CD14-positive monocyte (primary cell): Measurements from ENCODE around the gene TCF4. TPM values are rescaled to one million over a fixed set of nuclear protein-coding genes. Genes with fewer than 3 reads are reported as not detected.
A peak's percentile ranks its signal among the peaks of the same experiment; 100 is the strongest.

Experiments
- DNase-seq, 3 donors: peaks; one replicate each; pipeline ENCODE4 v3.0.0-alpha.2; 2011 to 2022
- H2AFZ ChIP-seq: 2 replicates; pipeline ENCODE4 v1.6.0; 2012; ENCODE audit warnings: mild to moderate bottlenecking, low read depth, low read length, inconsistent platforms; ENCODE audit not compliant: insufficient read depth, poor library complexity, severe bottlenecking
- H3K27ac ChIP-seq, 2 donors: 1 replicate in 1 of 2; 2 replicates in 1 of 2; pipeline ENCODE4 v1.5.1; 2012 to 2013; ENCODE audit warnings: low read length in 2 of 2, control low read depth in 1 of 2, inconsistent platforms in 1 of 2, low read depth in 1 of 2, mild to moderate bottlenecking in 1 of 2
- H3K27me3 ChIP-seq, 2 donors: one replicate each; pipeline versions ENCODE4 v1.6.0 to v1.6.1; 2011 to 2013; ENCODE audit warnings: low read length in 2 of 2; ENCODE audit not compliant: control insufficient read depth in 2 of 2, insufficient read depth in 2 of 2
- H3K36me3 ChIP-seq, 2 donors: replicated peaks in 1 of 2; 1 replicate in 1 of 2; 2 replicates in 1 of 2; pipeline versions ENCODE4 v1.5.1 to v1.6.1; 2012 to 2013; ENCODE audit warnings: low read length in 2 of 2, control low read depth in 1 of 2, inconsistent platforms in 1 of 2, mild to moderate bottlenecking in 1 of 2; ENCODE audit not compliant: insufficient read depth in 2 of 2, control insufficient read depth in 1 of 2
- H3K4me1 ChIP-seq, 2 donors: 1 replicate in 1 of 2; 2 replicates in 1 of 2; pipeline versions ENCODE4 v1.5.1 to v1.6.1; 2012 to 2013; ENCODE audit warnings: low read length in 2 of 2, control low read depth in 1 of 2, inconsistent platforms in 1 of 2, mild to moderate bottlenecking in 1 of 2, moderate library complexity in 1 of 2; ENCODE audit not compliant: insufficient read depth in 2 of 2, control insufficient read depth in 1 of 2
- H3K4me2 ChIP-seq: replicated peaks from 2 replicates; pipeline ENCODE3; 2012; ENCODE audit warnings: low read length, moderate library complexity, mild to moderate bottlenecking; ENCODE audit not compliant: poor library complexity, severe bottlenecking; ENCODE audit errors: extremely low read depth
- H3K4me3 ChIP-seq, 3 experiments: fragments of 200-600 bp in 1 of 3; sonication (generic) in 1 of 3; replicated peaks in 1 of 3; 1 replicate in 2 of 3; 2 replicates in 1 of 3; pipeline ENCODE4 v1.5.1; 2011 to 2013; ENCODE audit warnings: low read length in 3 of 3, mild to moderate bottlenecking in 3 of 3, control low read depth in 2 of 3, low read depth in 2 of 3, inconsistent platforms in 1 of 3, moderate library complexity in 1 of 3
- H3K79me2 ChIP-seq: 2 replicates; pipeline ENCODE4 v1.6.0; 2012; ENCODE audit warnings: mild to moderate bottlenecking, control low read depth, inconsistent platforms, low read length, moderate library complexity; ENCODE audit not compliant: insufficient read depth
- H3K9ac ChIP-seq: 2 replicates; pipeline ENCODE4 v1.6.0; 2017; ENCODE audit warnings: low read length, mild to moderate bottlenecking; ENCODE audit not compliant: insufficient read depth, poor library complexity, severe bottlenecking
- H3K9me3 ChIP-seq, 2 donors: replicated peaks in 1 of 2; 1 replicate in 1 of 2; 2 replicates in 1 of 2; pipeline versions ENCODE4 v1.5.1 to v1.6.1; 2012 to 2013; ENCODE audit warnings: low read length in 2 of 2, control low read depth in 1 of 2; ENCODE audit not compliant: control insufficient read depth in 1 of 2, insufficient read depth in 1 of 2
- H4K20me1 ChIP-seq: 2 replicates; pipeline ENCODE4 v1.6.0; 2012; ENCODE audit warnings: mild to moderate bottlenecking, low read length, control low read depth, moderate library complexity; ENCODE audit not compliant: insufficient read depth
- H3K27ac Mint-ChIP-seq, 7 donors: one replicate each; pipeline ENCODE4 v1.8.0; 2020; ENCODE audit warnings: mild to moderate bottlenecking in 7 of 7, mixed read lengths in 7 of 7, moderate library complexity in 6 of 7, inconsistent platforms in 2 of 7
- H3K27me3 Mint-ChIP-seq, 3 donors: one replicate each; pipeline ENCODE4 v1.8.0; 2021 to 2022; ENCODE audit warnings: low read depth in 3 of 3, mild to moderate bottlenecking in 3 of 3, mixed read lengths in 3 of 3, moderate library complexity in 3 of 3, inconsistent platforms in 1 of 3
- H3K36me3 Mint-ChIP-seq, 2 donors: one replicate each; pipeline ENCODE4 v1.8.0; 2020; ENCODE audit warnings: mixed read lengths in 2 of 2, inconsistent platforms in 1 of 2, mild to moderate bottlenecking in 1 of 2
- H3K4me1 Mint-ChIP-seq: one replicate; pipeline ENCODE4 v1.8.0; 2020; ENCODE audit warnings: mild to moderate bottlenecking, mixed read lengths
- H3K4me3 Mint-ChIP-seq, 2 donors: one replicate each; pipeline ENCODE4 v1.8.0; 2020; ENCODE audit warnings: mild to moderate bottlenecking in 2 of 2, mixed read lengths in 2 of 2, moderate library complexity in 1 of 2
- H3K9me3 Mint-ChIP-seq, 7 donors: one replicate each; pipeline ENCODE4 v1.8.0; 2020 to 2022; ENCODE audit warnings: mixed read lengths in 7 of 7, mild to moderate bottlenecking in 6 of 7, moderate library complexity in 6 of 7, inconsistent platforms in 2 of 7
- CTCF ChIP-seq: fragments of 200-600 bp; IDR thresholded peaks from one replicate; pipeline ENCODE4 v1.8.0; 2022; ENCODE audit warnings: antibody characterized with exemption, mild to moderate bottlenecking
- WGBS: methylation state at CpG from one replicate; pipeline ENCODE4 v1.1.5; 2013; ENCODE audit warnings: missing lambda C conversion rate; ENCODE audit not compliant: insufficient coverage; 5-methylcytosine and 5-hydroxymethylcytosine counted together
- intact Hi-C, 2 donors: fragments of 100-400 bp; cut with micrococcal nuclease; formaldehyde crosslinking; loops; one replicate each; pipeline versions ENCODE4 v1.15.0 to v1.15.1; 2023
- polyA plus RNA-seq, 3 donors: library from polyadenylated mRNA; depleted of rRNA in 1 of 3; unstranded in 2 of 3; stranded (reverse) in 1 of 3; fragments of 300-500 nt in 2 of 3; fragments of >200 nt in 1 of 3; fragmentation: Illumina TruSeq in 2 of 3; gene quantifications; 1 replicate in 2 of 3; 2 replicates in 1 of 3; pipeline ENCODE4 v1.2.3, GENCODE V29; 2012 to 2021

The TCF4 gene
- polyA plus RNA-seq, 3 donors = 5.9 to 12.9 (median 10.7) TPM

DNA sequence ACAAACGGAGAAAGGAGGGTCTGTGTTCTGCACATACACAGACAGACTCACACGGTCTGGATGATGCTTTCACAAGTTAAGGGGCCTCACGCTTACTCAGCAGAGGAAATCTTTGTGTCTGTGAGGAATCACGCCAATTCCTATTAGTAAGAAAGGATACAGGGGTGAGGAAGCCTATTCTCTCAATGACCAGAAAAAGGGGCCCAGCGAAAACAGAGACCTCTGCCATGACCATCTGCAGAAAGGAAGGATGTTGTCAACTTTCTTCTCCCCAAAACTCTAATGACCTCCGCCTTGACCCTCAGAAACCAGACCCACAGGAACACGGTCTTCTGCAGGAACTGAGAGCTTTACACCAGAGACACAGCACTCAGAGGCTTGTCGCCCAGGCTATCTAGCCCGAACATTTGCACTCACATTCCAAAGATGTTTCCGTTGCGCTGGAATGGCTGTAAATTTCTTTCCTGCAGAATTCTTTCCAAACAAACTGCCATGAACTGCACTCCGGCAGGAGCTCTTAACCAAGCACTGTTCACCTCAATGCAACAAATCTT is 186.3 kb downstream of the TCF4 start:
- H3K9me3 ChIP-seq = no peaks in the 10 kb centered on the region
- DNase-seq = no peak
- Mint-ChIP-seq H3K4me1 (peaks cover 4% of the 10 kb centered on the region), H3K4me3 (peak overlapping the region in 1 of 2 donors; percentile 36), H3K9me3 (peaks cover 0 to 2% (median 0%) of the 10 kb centered on the region in 7 donors), H3K27me3 (peaks cover 0 to 2% (median 2%) of the 10 kb centered on the region in 3 donors), H3K27ac (no peak overlapping the region), H3K36me3 (peaks cover 0 to 3% of the 10 kb centered on the region in 2 donors)
- intact Hi-C loops = no loop called here
- no peak overlapping the region for H3K9ac ChIP-seq
- WGBS = 38% methylated on average over 7 of the region's 12 CpGs
- H2AFZ ChIP-seq = no peak overlapping the region
- no peak overlapping the region for H3K27ac ChIP-seq
- no peaks in the 10 kb centered on the region for H3K4me1 ChIP-seq
- H3K4me3 ChIP-seq = no peak overlapping the region
- no peak overlapping the region for H3K4me2 ChIP-seq
- H4K20me1 ChIP-seq = no peaks in the 10 kb centered on the region
- H3K27me3 ChIP-seq = no peaks in the 10 kb centered on the region
- H3K36me3 ChIP-seq = no peaks in the 10 kb centered on the region
- no peak for TF ChIP-seq CTCF
- no peaks in the 10 kb centered on the region for H3K79me2 ChIP-seq

GRCh38 chr18:55400590-55401541 is 187.1 kb downstream of the TCF4 start:
- Mint-ChIP-seq H3K4me1 (peaks cover 6% of the 10 kb centered on the region), H3K36me3 (peaks cover 0 to 3% of the 10 kb centered on the region in 2 donors), H3K9me3 (peaks cover 0 to 2% (median 0%) of the 10 kb centered on the region in 7 donors), H3K4me3 (no peak overlapping the region), H3K27ac (no peak overlapping the region), H3K27me3 (peaks cover 0 to 2% (median 2%) of the 10 kb centered on the region in 3 donors)
- no peaks in the 10 kb centered on the region for H3K36me3 ChIP-seq
- no peaks in the 10 kb centered on the region for H3K4me1 ChIP-seq
- intact Hi-C loops = no loop called here
- no peaks in the 10 kb centered on the region for H3K27me3 ChIP-seq
- H3K9me3 ChIP-seq = no peaks in the 10 kb centered on the region
- no peak for DNase-seq
- TF ChIP-seq CTCF = no peak
- WGBS = 96% methylated on average over 7 of the region's 12 CpGs
- H3K9ac ChIP-seq = no peak overlapping the region
- no peaks in the 10 kb centered on the region for H4K20me1 ChIP-seq
- no peak overlapping the region for H3K27ac ChIP-seq
- no peak overlapping the region for H3K4me2 ChIP-seq
- H3K4me3 ChIP-seq = no peak overlapping the region
- no peak overlapping the region for H2AFZ ChIP-seq
- H3K79me2 ChIP-seq = no peaks in the 10 kb centered on the region
